SKM-1 treated with dmso at 0.1 percent for 144 hours (cell line): ENCODE results near the gene NTSR2.
A peak's percentile ranks its signal among the peaks of the same experiment; 100 is the strongest.

Source experiments
- DNase-seq: peaks from one replicate; lab custom pipeline; 2025; ENCODE audit not compliant: unreplicated experiment; lab: John Stamatoyannopoulos, UW

The NTSR2 gene, protein sequence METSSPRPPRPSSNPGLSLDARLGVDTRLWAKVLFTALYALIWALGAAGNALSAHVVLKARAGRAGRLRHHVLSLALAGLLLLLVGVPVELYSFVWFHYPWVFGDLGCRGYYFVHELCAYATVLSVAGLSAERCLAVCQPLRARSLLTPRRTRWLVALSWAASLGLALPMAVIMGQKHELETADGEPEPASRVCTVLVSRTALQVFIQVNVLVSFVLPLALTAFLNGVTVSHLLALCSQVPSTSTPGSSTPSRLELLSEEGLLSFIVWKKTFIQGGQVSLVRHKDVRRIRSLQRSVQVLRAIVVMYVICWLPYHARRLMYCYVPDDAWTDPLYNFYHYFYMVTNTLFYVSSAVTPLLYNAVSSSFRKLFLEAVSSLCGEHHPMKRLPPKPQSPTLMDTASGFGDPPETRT

GRCh38 chr2:11669454-11670291, at the start of gene NTSR2:
Gene NTSR2 (minus strand): TSS chr2:11670195. CDS start chr2:11670129, 66 bp downstream.
- no peak for DNase-seq

DNA sequence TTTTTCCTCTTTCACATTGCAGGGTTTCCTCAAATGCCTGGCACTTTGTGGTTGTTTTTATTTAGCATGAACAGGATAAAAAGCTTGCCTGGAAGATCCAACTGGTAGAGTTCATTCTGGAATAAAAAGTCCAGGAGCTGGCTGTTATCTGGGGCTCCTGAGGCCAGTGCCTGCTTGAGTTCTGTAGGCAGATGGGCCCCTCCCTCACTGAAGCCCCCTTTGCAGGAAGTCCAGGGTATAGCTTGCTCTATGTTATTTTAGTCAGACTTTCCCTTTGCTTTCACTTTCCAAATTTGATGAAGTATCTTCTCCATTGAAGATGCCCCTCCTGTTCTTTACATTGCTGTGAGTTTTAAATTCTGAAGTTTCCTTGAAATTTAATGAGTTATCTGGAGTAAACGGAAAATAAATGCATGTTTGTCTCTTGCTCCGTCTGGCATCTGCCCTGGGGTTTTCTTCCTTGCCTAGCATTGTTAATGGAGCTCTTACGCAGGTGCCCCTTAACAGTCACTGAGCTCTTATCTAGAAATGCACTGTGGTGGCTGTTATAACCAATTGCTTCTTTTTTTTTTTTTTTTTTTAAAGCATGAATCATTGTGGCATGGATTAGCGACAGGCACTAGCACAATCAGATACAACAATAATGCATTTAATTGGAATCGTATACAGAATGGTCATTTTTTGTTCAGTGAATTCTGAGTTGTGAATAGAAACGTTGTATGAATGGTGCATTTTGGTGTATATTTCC, 49.4 kb upstream of the NTSR2 start:
- DNase-seq: no peak

GRCh38 chr2:11718606-11719005, 48.6 kb upstream of the NTSR2 start:
- no peak for DNase-seq

GRCh38 chr2:11717623-11718022, 47.6 kb upstream of the NTSR2 start:
- no peak for DNase-seq

DNA sequence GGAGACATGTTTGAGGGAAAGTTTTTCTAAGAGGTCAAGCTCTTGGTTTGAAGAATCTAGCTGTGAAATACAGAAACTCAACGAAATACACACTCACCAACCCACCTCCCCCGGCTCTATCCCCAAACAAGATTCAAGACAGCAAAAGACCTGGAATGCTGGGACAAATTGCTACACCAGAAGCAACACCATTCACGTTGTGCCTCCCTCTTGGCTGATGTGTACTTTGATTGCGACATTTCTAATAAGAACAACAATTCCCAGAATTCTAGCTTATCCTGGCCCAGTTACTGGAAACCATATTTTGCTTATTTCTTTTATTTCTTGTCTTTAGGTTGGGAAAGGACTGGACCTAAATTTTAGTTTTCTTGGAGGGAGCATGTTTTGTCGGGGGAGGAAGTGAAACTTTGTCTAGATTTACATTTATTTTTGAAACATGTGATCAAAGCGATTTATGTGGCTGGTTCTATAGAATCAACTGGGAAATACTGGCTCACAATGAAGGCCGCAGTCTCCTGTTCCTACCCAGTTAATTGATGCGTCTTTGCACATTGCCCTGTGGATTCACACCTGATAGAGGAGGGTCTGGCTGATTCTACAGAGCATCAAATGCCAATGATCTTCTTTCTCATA, 46.8 kb upstream of the NTSR2 start:
- DNase-seq: no peak

- no peak for DNase-seq
Measured at GRCh38 chr2:11715987-11716652, 46.1 kb upstream of the NTSR2 start.

DNA sequence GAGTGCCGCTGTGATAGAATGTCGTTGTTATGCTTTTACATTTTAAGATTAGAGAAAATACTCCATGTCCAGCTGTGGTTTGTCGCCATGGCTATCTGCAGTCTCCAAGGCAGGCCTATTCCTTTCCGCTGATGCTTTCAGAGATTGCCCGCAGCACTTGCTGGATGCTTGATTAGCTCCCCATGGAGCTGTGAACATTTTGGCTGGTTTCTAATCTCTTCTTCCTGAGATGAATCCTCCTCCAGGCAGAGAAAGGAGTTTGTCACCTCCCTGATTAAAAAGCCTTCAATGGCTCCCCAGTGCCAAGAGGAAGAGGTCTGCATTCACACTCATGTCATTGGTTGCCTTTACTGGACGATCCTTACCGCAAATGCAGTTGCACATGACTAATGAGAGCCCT, 43.8 kb upstream of the NTSR2 start:
- no peak for DNase-seq

DNA sequence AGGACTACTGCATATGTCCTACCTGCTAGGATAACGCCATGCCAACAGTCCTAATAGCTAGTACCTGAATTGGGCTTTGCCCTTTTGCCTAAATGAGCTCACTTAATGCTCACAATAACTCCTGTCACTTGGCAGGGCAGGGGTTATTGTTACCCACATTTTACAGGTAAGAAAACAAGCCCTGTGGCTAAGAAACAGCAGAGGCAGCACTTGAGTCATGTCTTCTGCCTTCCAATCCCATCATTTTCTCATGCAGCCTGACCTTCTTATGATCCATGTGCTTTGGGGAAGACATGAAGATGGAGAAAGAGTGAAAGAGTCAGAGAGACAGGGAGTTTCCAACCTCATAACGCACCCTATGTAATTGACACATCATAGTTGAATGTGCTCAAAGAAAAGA, 42.9 kb upstream of the NTSR2 start:
- DNase-seq: no peak

DNA sequence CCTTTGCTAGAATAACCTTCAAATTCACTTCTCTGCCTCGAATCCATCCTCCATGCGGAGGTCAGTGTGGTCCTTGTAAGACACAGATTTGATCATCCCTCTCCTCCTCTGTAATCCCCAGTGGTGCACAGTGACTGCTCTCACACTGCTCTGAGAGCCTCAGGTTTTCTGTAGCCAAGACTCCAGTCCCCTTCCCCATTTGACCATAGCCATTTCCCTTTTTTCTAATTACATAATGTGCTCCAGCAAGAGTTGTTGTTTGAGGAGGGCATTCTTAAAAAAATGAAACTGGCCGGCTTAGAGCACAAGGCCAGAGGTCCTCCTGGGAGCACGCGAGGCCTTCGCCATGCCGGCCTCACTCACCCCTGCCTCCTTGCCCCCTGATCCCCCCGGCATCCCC, 41.8 kb upstream of the NTSR2 start:
- peak; percentile 57 for DNase-seq

DNA sequence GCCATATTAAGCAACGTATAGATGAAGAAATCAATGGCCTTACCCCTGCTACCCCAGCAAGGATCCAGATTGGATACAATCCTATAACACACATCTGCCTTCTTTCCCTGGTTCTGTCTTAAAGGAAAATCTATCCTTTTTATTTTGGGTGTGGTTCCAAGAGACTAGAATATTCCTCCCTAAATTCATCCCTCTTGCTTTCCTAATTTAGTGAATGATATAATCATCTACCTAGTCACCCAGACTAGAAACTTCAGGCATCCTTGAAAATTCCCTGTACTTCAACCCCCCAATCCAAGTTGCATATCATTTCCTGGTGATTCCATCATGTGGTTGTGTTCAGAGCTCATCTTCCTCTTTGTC, 41.3 kb upstream of the NTSR2 start:
- no peak for DNase-seq

DNA sequence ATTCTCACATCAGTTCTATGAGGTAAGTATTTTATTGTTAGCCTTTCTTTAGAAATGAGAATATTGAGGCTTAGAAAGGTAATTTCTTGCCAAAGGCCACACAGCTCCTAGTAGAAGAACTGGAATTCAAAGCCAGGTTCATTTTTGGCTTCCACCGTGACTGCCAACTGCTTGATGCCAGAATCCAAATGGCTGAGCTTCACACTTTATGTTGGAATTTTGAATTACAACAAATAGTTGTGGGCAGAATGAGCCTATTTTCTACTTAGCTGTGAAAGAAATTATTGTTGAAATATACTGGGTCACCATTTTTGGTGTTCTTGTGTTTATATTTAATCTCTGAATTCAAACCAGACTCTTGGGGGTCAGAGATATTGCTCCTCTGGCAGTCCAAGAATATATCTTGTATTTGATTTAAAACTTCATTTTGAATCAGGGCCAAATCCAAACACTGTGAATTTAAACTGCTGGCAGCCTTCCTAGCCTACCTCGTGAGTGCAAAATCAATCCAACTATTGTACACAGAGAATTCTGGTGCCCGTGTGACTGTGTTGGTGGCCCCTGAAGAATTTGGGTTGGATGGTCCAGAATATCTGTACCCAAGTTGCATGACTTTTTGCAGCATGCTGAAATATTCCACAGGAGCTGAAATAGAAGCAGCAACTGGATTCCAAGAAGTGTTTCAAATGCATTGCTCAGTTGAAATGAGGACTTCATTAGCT, 40.8 kb upstream of the NTSR2 start:
- DNase-seq: no peak

- no peak for DNase-seq
Measured at GRCh38 chr2:11710210-11710609, 40.2 kb upstream of the NTSR2 start.

- DNase-seq: no peak
Measured at GRCh38 chr2:11709293-11709692, 39.3 kb upstream of the NTSR2 start.

DNA sequence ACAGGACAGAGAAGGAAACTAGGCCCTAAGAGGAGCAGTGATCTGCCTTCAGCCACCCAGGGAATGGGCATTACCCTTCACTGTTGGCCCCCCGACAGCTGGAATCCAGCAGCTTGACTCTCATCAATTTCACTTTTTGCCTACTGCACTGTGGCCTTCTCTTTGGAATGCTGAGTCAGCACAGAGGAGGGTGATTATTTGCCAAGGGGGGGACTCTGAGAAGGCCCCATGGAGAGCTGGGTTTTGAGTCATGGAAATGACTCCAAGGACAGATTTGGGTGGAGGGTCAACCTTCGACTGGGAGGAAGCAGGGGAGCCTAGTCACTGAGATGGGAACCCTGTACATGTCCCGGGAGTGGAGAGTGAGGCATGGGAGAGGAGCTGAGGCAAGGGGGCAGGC, 38.1 kb upstream of the NTSR2 start:
- no peak for DNase-seq

GRCh38 chr2:11705711-11706110, 35.7 kb upstream of the NTSR2 start:
- no peak for DNase-seq

DNA sequence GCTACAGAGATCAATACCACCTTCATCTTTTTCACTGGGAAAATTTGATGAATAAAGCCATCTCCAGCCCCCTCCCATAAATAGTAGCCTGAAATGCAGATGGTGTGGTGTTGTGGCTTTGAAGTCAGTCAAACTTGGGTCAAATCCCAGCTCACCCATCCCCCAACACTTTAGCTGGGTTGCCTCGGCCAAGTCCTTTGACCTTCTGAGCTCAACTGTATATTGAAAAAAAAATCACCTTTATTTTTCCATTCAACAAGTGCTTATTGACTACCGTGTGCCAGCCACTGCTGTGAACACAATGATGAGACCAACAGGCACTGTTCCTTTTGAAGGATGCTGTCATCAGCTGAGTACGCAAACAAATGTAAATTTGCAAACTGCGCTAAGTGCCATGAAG, 35.1 kb upstream of the NTSR2 start:
- DNase-seq: no peak

GRCh38 chr2:11703700-11704099, 33.7 kb upstream of the NTSR2 start:
- DNase-seq: no peak

DNA sequence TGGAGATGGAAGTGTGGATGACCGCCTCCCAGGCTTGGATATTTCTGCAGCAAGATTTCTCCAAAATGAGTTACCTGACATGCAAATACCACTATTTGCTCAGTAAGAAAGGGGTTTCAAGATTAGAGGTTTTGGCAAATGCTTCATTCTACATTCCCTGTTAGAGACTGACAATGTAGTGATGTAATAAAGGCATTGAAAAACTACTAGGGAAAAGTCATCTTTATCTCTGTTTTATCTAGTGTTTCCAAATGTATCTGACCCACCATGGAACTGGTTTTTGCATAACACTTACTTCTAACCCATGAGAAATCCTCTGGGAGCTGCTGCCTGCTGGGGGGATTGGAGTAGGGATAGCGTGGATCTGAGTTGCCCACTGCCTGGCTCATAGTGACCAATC, 33.0 kb upstream of the NTSR2 start:
- DNase-seq: no peak

DNA sequence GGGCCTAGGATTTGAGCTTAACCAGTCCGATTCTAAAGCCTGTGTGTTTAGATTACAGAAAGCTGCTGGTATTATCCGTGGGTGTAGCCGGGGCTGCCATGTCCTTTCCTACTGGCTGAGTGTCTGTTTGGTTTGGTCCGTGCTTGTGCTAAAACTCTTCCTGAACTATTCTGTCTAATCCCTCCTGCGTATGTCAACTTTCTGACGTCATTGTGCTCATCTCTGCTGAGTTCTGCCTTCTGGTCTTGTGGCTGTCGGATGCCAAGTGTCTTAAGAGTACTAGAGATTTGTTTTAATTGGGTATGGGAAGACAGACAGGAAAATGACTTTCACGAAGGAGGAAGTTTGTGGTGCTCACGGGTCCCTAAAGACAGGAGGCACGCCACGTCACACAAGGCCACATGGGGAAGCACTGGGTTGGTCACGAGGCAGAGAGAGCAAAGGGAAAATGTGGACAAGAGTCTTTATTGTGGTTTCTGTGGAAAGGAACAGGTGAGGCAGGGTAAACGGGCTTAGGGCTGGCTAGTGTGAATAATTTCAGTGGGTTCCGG, 31.8 kb upstream of the NTSR2 start:
- DNase-seq: peak; percentile 62

GRCh38 chr2:11701206-11701605, 31.2 kb upstream of the NTSR2 start:
- DNase-seq: no peak
